Measurements from ENCODE around the gene CRYBG2.

DNA sequence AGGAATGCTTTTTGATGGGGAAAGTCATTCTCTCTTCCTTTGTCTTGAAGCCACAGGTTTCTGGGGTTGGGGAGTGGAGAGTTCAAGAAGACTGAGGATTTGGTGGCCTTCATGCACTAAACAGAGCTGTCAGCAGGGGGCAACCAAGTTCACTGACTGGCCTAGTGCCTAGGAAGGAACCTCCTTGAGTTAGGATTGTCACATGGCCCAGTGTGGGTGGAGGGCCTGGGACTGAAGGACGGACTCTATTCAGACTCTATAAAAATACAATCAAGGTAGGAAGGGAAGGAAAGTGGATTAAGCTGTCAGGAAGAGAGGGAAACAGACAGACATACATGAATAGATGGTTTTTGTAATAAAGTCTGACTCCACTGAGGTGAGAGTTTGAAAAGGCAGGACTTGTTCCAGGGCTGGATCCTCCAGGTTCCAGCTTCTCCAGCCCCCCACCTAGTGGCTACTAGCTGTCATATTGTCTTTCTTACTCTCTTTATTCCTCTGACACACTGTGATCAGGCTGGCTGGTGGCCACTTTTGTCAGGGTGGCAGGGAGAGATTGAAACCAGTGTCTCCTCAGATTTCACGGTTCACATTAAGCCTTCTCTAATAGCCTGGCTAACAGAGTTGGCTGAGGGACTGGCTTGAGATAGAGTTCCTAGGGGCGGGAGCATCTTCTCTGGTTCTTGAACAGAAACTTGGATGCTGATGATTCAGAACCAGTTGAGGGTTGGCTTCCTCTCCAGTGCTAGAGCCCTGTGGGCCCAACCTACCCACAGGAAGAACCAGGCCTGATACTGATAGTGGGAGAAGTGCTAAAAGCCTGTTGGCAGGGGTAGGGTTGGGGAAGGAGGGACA is 78.1 kb downstream of the CRYBG2 start:
- TF ChIP-seq, protein P1, sequence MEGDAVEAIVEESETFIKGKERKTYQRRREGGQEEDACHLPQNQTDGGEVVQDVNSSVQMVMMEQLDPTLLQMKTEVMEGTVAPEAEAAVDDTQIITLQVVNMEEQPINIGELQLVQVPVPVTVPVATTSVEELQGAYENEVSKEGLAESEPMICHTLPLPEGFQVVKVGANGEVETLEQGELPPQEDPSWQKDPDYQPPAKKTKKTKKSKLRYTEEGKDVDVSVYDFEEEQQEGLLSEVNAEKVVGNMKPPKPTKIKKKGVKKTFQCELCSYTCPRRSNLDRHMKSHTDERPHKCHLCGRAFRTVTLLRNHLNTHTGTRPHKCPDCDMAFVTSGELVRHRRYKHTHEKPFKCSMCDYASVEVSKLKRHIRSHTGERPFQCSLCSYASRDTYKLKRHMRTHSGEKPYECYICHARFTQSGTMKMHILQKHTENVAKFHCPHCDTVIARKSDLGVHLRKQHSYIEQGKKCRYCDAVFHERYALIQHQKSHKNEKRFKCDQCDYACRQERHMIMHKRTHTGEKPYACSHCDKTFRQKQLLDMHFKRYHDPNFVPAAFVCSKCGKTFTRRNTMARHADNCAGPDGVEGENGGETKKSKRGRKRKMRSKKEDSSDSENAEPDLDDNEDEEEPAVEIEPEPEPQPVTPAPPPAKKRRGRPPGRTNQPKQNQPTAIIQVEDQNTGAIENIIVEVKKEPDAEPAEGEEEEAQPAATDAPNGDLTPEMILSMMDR (IDR thresholded peaks at IDR 0.05; ENCODE audit: borderline replicate concordance, extremely low read depth, low read length, poor library complexity, severe bottlenecking): peak; percentile 88
- TF ChIP-seq EZH2 (IDR thresholded peaks at IDR 0.05; ENCODE audit: borderline replicate concordance, low read depth, low read length, severe bottlenecking): no peak
